Stomach (tissue), 4 donors: ENCODE results near the gene GRB7.
A peak's percentile ranks its signal among the peaks of the same experiment; 100 is the strongest.

ENCODE experiments used
- EP300 ChIP-seq: sonication (generic); formaldehyde crosslinking; IDR thresholded peaks from one replicate; pipeline ENCODE4 v1.6.1; 2017; ENCODE audit warnings: antibody characterized with exemption
- POLR2A ChIP-seq, 4 donors: fragments of 450-650 bp; IDR thresholded peaks; one replicate each; pipeline ENCODE4 v1.6.1; 2016; ENCODE audit warnings: antibody characterized with exemption in 4 of 4, control low read depth in 2 of 4, mild to moderate bottlenecking in 1 of 4, moderate library complexity in 1 of 4
- POLR2AphosphoS5 ChIP-seq, 3 donors: sonication (generic); formaldehyde crosslinking; IDR thresholded peaks; one replicate each; pipeline ENCODE4 v1.6.1; 2016; ENCODE audit warnings: antibody characterized with exemption in 3 of 3
- TF ChIP-seq, protein P1 (sequence below), 7 experiments: fragments of 450-650 bp in 4 of 7; fragments of 200-600 bp in 3 of 7; sonication (generic) in 3 of 7; IDR thresholded peaks; one replicate each; pipeline ENCODE4 v1.5.1; 2016 to 2019; ENCODE audit warnings: antibody characterized with exemption in 7 of 7, control low read depth in 2 of 7, mild to moderate bottlenecking in 1 of 7

DNA sequence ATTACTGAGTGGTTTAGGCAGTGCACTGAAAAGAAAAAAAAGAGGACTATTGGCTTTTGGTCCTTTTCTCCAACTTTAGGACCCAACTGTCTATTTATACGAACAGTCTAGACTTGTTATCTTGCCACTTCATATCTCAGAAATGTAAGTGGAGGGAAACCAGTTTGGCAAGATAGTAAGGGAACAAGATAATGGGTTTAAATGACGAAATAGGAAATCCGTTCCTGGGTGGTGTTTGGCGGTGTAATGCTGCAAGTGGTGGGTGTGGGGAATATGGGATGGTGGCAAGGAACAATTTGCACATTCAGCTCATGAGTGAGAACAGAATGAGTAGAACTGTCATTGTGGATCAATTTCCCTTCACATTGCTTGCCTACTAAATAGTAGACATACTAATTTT, 44.7 kb downstream of the GRB7 start:
- TF ChIP-seq, protein P1, sequence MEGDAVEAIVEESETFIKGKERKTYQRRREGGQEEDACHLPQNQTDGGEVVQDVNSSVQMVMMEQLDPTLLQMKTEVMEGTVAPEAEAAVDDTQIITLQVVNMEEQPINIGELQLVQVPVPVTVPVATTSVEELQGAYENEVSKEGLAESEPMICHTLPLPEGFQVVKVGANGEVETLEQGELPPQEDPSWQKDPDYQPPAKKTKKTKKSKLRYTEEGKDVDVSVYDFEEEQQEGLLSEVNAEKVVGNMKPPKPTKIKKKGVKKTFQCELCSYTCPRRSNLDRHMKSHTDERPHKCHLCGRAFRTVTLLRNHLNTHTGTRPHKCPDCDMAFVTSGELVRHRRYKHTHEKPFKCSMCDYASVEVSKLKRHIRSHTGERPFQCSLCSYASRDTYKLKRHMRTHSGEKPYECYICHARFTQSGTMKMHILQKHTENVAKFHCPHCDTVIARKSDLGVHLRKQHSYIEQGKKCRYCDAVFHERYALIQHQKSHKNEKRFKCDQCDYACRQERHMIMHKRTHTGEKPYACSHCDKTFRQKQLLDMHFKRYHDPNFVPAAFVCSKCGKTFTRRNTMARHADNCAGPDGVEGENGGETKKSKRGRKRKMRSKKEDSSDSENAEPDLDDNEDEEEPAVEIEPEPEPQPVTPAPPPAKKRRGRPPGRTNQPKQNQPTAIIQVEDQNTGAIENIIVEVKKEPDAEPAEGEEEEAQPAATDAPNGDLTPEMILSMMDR (IDR thresholded peaks at IDR 0.05): no peak
- TF ChIP-seq POLR2A (IDR thresholded peaks at IDR 0.05) (no peak), POLR2AphosphoS5 (IDR thresholded peaks at IDR 0.05) (peak in 2 of 3 donors; percentile 50 to 62), EP300 (no peak)
